HUES6 (cell line): Measurements from ENCODE around the gene DOCK6.

ENCODE experiments used
- H3K27ac ChIP-seq: 2 replicates; pipeline ENCODE4 v1.7.0; 2013; ENCODE audit warnings: low read depth, mild to moderate bottlenecking, low read length, inconsistent platforms
- H3K27me3 ChIP-seq: 2 replicates; pipeline ENCODE4 v1.6.1; 2013; ENCODE audit warnings: low read length; ENCODE audit not compliant: control insufficient read depth, insufficient read depth
- H3K36me3 ChIP-seq: 2 replicates; pipeline ENCODE4 v1.6.1; 2013; ENCODE audit warnings: low read length; ENCODE audit not compliant: control insufficient read depth, insufficient read depth
- H3K4me1 ChIP-seq: 2 replicates; pipeline ENCODE4 v1.6.1; 2013; ENCODE audit warnings: low read length; ENCODE audit not compliant: control insufficient read depth, insufficient read depth
- H3K4me3 ChIP-seq: 2 replicates; pipeline ENCODE4 v1.5.1; 2013; ENCODE audit warnings: low read depth, low read length
- H3K9ac ChIP-seq: one replicate; pipeline ENCODE4 v1.6.1; 2013; ENCODE audit warnings: mild to moderate bottlenecking, low read length
- H3K9me3 ChIP-seq: 2 replicates; pipeline ENCODE4 v1.6.1; 2013; ENCODE audit warnings: low read depth, low read length; ENCODE audit not compliant: control insufficient read depth, insufficient read depth

The DOCK6 gene

DNA sequence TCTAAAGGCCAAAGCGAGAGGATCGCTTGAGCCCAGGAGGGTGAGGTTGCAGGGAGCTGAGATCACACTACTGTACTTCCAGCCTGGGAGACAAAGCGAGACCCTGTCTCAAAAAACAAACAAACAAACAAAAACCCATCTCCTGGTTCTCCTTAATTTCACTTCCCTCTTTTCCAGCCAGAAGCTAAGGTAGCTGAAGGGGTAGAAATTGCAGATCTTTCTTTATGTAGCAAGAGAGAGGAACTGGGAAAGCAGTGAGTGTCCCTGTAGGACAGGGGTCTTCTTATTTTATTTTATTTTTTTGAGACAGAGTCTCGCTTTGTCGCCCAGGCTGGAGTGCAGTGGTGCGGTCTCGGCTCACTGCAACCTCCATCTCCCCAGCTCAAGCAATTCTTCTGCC is 29.1 kb upstream of the DOCK6 start:
- Histone ChIP-seq H3K36me3 (no peaks in the 10 kb centered on the region), H3K27ac (no peak overlapping the region), H3K9ac (no peak overlapping the region), H3K9me3 (no peaks in the 10 kb centered on the region), H3K4me1 (peaks cover 3% of the 10 kb centered on the region; the same call in 1 of the 2 replicates), H3K4me3 (no peak overlapping the region), H3K27me3 (no peaks in the 10 kb centered on the region)

DNA sequence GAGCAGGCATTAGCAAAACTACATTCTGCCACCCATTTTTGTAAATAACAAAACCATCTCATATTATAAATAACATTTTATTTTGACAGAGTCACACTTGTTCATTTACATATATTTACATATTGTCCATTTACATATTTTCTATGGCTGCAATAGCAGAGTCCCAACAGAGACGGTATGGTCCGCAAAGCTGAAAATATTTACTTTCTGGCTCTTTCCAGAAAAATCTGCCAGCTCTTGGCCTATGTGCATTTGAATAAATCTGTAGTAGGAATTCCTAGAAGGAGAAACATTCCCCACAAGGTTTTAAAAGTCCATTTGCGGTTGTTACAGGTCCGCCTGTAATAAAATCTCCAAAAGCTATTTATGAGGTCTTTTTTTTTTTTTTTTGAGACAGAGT is 27.9 kb upstream of the DOCK6 start:
- Histone ChIP-seq H3K4me3 (no peak overlapping the region), H3K9ac (no peak overlapping the region), H3K4me1 (peaks cover 3% of the 10 kb centered on the region; the same call in 1 of the 2 replicates), H3K9me3 (no peaks in the 10 kb centered on the region), H3K36me3 (no peaks in the 10 kb centered on the region), H3K27me3 (no peaks in the 10 kb centered on the region), H3K27ac (no peak overlapping the region)

DNA sequence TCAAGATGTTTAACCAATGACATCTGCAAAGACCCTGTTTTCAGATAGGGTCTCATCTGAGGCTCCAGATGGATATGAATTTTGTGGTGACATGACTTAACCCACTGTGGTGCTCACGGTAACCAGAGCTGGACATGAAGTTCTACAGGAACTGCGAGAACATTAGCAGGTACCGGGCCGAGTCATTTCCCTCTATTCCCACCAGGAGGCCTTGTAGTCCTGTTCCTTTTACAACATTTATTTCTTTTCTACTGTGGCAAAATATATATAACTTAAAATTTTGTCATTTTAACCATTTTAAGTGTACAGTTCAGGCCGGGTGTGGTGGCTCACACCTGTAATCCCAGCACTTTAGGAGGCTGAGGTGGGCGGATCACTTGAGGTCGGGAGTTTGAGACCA is 26.0 kb upstream of the DOCK6 start:
- no peaks in the 10 kb centered on the region for H3K9me3 ChIP-seq
- H3K36me3 ChIP-seq, result no peaks in the 10 kb centered on the region
- H3K9ac ChIP-seq, result no peak overlapping the region
- no peaks in the 10 kb centered on the region for H3K27me3 ChIP-seq
- H3K27ac ChIP-seq, result no peak overlapping the region
- no peaks in the 10 kb centered on the region for H3K4me1 ChIP-seq
- no peak overlapping the region for H3K4me3 ChIP-seq

DNA sequence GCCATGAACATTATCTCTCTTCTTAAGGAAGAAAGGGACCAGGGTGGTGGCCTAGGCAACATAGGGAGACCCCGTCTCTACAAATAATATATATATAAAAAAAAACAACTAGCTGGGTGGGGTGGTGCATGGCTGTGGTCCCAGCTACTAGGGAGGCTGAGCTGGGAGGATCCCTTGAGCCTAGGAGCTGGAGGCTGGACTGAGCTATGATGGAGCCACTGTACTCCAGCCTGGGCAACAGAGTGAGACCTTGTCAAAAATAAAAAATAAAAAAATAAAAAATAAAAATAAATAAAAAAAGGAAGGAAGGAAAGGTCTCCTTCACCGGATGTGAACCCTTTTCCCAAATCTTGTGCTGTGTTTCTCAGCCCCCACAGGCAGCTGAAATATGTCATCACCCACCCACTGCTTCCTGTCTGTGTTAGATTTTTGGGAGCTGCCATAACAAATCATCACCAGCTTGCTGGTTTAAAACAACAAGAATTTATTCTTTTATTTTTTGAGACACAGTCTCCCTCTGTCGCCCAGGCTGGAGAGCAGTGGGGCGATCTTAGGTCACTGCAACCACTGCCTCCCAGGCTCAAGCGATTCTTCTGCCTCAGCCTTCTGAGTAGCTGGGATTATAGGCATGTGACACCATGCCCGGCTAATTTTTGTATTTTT is 24.1 kb upstream of the DOCK6 start:
- H3K27ac ChIP-seq, result no peak overlapping the region
- no peaks in the 10 kb centered on the region for H3K9me3 ChIP-seq
- H3K36me3 ChIP-seq, result no peaks in the 10 kb centered on the region
- H3K4me3 ChIP-seq, result no peak overlapping the region
- no peaks in the 10 kb centered on the region for H3K27me3 ChIP-seq
- no peaks in the 10 kb centered on the region for H3K4me1 ChIP-seq
- H3K9ac ChIP-seq, result no peak overlapping the region

DNA sequence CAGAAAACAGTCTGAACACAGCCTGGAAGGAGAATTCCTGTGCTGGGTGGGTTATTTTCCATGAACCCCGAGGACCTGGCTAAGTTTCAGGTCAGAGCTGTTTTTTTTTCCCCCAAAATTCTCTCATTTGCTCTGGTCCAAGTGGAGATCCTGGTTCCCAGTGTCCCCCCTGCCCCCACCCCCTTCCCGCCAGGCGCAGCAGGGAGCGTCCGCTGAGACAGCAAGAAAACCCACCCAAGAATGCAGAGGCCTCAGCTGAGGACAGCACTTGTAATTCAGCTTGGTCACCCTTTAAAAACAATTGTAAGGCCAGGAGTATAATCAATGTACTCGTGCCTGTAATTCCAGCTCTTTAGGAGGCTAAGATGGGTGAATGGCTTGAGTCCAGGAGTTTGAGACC is 22.2 kb upstream of the DOCK6 start:
- peaks cover 4% of the 10 kb centered on the region; the same call in 1 of the 2 replicates for H3K9me3 ChIP-seq
- H3K36me3 ChIP-seq, result no peaks in the 10 kb centered on the region
- no peaks in the 10 kb centered on the region for H3K27me3 ChIP-seq
- no peaks in the 10 kb centered on the region for H3K4me1 ChIP-seq
- no peak overlapping the region for H3K4me3 ChIP-seq
- H3K27ac ChIP-seq, result no peak overlapping the region
- no peak overlapping the region for H3K9ac ChIP-seq

DNA sequence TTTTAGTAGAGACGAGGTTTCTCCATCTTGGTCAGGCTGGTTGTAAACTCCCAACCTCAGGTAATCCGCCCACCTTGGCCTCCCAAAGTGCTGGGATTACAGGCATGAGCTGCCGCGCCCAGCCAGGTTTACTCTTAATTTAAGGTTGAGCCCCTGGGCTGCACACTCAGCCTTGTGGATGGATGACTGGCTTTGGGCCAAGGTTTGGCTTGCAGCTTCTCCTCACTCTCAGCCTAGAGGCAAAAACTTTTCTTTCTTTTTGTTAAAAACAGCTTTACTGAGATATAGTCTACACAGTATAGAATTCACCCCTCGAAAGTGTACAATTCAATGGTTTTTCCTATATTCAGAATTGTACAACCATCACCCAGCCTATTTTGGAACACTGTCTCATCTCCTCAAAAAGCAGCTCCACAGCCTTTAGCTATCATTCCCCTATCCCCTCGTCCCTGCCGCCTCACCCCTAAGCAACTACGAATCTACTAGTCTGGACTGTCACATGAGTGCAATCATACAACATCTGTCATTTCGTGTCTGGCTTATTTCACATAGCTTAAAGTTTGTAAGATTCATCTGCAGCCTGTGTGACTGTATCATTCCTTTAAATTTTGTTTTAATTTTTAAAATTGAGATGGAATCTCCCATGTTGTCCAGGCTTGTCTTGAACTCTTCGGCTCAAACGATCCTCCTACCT is 19.2 kb upstream of the DOCK6 start:
- Histone ChIP-seq H3K36me3 (no peaks in the 10 kb centered on the region), H3K4me1 (no peaks in the 10 kb centered on the region), H3K27me3 (no peaks in the 10 kb centered on the region), H3K27ac (no peak overlapping the region), H3K4me3 (no peak overlapping the region), H3K9me3 (peaks cover 9% of the 10 kb centered on the region), H3K9ac (no peak overlapping the region)

DNA sequence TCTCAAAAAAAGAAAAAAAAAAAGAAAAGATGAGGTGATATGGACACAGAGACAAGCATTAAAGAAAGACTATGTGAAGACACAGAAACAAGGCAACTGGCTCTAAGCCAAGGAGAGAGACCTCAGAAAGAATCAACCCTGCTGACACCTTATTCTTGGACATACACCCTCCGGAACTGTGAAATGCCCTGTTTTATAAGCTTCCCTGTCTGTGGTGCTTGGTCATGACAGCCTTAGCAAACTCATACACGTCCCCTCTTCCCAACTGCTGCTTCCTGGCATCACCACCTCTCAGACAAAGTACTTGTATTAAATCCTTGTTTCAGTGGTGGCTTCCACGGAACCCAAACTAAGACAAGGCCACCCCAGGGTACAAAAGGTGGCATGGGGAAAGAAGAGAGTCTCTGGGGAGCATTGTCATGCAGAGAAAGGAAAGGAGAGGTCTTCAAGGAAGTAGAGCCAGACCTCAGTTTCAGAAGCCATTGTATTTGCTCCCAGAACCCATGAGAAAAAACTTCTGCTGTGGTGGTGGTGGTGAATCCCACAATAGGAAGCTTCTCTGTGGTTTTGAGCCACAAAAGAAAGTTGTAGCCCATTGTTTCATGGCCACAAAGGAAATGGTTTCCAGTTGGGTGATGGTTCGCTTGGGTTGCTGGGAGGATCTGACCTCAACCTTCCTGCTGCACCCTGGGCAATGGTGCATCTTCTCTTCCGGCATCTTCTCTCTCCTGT is 17.3 kb upstream of the DOCK6 start:
- Histone ChIP-seq H3K4me1 (no peaks in the 10 kb centered on the region), H3K9me3 (peaks cover 9% of the 10 kb centered on the region), H3K27ac (no peak overlapping the region), H3K36me3 (no peaks in the 10 kb centered on the region), H3K4me3 (no peak overlapping the region), H3K9ac (no peak overlapping the region), H3K27me3 (no peaks in the 10 kb centered on the region)

DNA sequence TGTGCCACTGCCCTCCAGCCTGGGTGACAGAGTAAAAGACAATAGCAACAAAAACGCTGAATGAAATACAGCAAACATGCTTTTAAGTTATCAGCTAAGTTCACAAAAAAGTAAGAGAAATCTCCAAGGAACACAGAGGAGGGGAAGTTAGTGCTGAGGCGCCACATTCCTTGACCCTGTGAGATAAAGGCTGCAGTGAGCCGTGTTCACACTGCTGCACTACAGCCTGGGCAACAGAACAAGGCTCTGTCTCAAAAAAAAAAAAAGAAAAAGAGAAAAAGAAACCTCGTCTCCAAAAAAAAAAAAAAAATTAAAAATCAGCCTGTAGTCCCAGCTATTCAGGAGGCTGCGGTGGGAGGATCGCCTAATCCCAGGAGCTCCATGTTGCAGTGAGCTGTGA is 16.3 kb upstream of the DOCK6 start:
- Histone ChIP-seq H3K27me3 (no peaks in the 10 kb centered on the region), H3K36me3 (no peaks in the 10 kb centered on the region), H3K9me3 (peaks cover 9% of the 10 kb centered on the region), H3K4me1 (no peaks in the 10 kb centered on the region), H3K9ac (no peak overlapping the region), H3K4me3 (no peak overlapping the region), H3K27ac (no peak overlapping the region)

DNA sequence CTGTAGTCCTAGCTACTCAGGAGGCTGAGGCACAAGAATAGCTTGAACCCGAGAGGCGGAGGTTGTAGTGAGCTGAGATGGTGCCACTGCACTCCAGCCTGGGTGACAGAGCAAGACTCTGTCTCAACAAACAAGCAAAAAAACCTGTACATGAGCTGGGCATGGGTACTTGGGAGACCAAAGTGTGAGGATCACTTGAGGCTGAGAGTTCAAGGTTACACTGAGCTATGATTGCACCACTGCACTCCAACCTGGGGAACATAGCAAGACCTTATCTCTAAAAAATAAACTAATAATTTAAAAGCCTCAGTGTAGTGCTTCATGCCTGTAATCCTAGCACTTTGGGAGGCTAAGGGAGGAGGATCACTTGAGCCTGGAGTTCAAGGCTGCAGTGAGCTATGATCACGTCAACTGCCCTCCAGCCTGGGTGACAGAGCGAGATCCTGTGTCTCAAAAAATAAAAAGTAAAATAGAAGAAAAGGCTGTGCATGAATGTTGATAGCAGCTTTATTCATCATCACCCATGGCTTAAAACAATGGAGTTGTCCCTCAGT is 12.3 kb upstream of the DOCK6 start:
- H3K27ac ChIP-seq, result no peak overlapping the region
- H3K27me3 ChIP-seq, result no peaks in the 10 kb centered on the region
- no peaks in the 10 kb centered on the region for H3K4me1 ChIP-seq
- no peak overlapping the region for H3K9ac ChIP-seq
- H3K36me3 ChIP-seq, result no peaks in the 10 kb centered on the region
- H3K9me3 ChIP-seq, result peaks cover 5% of the 10 kb centered on the region
- no peak overlapping the region for H3K4me3 ChIP-seq

DNA sequence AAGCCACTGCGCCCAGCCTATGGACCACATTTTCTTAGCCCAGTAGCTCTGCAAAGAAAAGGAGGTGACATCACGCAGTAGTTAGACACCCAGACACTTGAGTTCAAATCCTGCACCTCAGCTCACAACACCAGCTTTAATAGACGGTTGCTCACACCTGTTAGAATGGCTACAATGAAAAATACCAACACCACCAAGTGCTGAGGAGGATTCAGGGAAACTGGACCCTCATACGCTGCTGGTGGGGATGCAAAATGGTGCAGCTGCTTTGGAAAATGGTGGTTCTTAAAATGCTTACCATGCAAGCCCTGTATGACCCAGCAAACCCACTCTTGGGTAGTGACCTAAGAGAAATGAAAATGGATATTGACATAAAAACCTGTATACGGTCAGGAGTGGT is 11.7 kb upstream of the DOCK6 start:
- Histone ChIP-seq H3K4me3 (no peak overlapping the region), H3K9ac (no peak overlapping the region), H3K27me3 (no peaks in the 10 kb centered on the region), H3K27ac (no peak overlapping the region), H3K36me3 (no peaks in the 10 kb centered on the region), H3K4me1 (no peaks in the 10 kb centered on the region), H3K9me3 (peaks cover 5% of the 10 kb centered on the region)

DNA sequence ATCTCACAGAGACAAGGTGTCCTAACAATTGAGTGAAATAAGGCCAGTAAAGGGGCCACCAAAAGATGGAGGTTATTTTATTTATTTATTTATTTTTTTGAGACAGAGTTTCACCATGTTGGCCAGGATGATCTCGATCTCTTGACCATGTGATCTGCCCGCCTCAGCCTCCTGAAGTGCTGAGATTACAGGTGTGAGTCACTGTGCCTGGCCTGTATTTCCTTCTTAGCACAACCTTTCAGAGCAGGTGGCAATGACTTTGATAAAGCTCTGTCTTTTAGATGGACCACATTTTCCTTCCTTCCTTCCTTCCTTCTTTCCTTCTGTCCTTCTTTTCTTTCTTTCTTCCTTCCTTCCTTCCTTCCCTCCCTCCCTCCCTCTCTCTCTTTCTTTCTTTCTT is 11.0 kb upstream of the DOCK6 start:
- Histone ChIP-seq H3K9me3 (peaks cover 3% of the 10 kb centered on the region), H3K36me3 (no peaks in the 10 kb centered on the region), H3K4me1 (no peaks in the 10 kb centered on the region), H3K9ac (no peak overlapping the region), H3K27ac (no peak overlapping the region), H3K4me3 (no peak overlapping the region), H3K27me3 (no peaks in the 10 kb centered on the region)
